Neural cell (in vitro differentiated cells): ENCODE measurements around the gene ATG3. TPM values are rescaled to one million over a fixed set of nuclear protein-coding genes. Genes with fewer than 3 reads are reported as not detected.
A peak's percentile ranks its signal among the peaks of the same experiment; 100 is the strongest.

Experiments
- H2AFZ ChIP-seq: fragments of 200-600, 300-800 bp; sonication (generic), shearing (Covaris generic); 2 replicates; pipeline ENCODE4 v1.6.0; 2014; ENCODE audit warnings: low read depth, mild to moderate bottlenecking, antibody characterized with exemption, low read length, moderate library complexity
- H3F3A ChIP-seq: fragments of 200-600 bp; shearing (Covaris generic); 2 replicates; pipeline ENCODE4 v1.6.1; 2016; ENCODE audit warnings: mild to moderate bottlenecking, moderate library complexity, mixed read lengths, antibody characterized with exemption, low read length; ENCODE audit not compliant: insufficient read depth, poor library complexity, severe bottlenecking
- H3K27ac ChIP-seq: fragments of 200-600, 300-800 bp; sonication (generic), shearing (Covaris generic); 2 replicates; pipeline ENCODE4 v1.5.1; 2014; ENCODE audit warnings: mild to moderate bottlenecking, low read length, moderate library complexity
- H3K27me3 ChIP-seq: fragments of 300-800, 200-600 bp; sonication (generic), shearing (Covaris generic); 2 replicates; pipeline ENCODE4 v1.6.0; 2014; ENCODE audit warnings: mild to moderate bottlenecking, low read depth, low read length, moderate library complexity; ENCODE audit not compliant: insufficient read depth
- H3K36me3 ChIP-seq: fragments of 300-800, 200-600 bp; sonication (generic), shearing (Covaris generic); 2 replicates; pipeline ENCODE4 v1.5.1; 2014; ENCODE audit warnings: mild to moderate bottlenecking, antibody characterized with exemption, low read length, moderate library complexity; ENCODE audit not compliant: insufficient read depth
- H3K4me2 ChIP-seq: fragments of 300-800, 200-600 bp; sonication (generic), shearing (Covaris generic); 2 replicates; pipeline ENCODE4 v1.6.0; 2014; ENCODE audit warnings: mild to moderate bottlenecking, low read length
- H3K4me3 ChIP-seq: fragments of 300-800, 200-600 bp; sonication (generic), shearing (Covaris generic); 2 replicates; pipeline ENCODE4 v1.5.1; 2014; ENCODE audit warnings: mild to moderate bottlenecking, low read length, moderate library complexity
- H3K79me2 ChIP-seq: fragments of 200-600 bp; shearing (Covaris generic); replicated peaks from 2 replicates; pipeline ENCODE4 v1.6.0; 2014; ENCODE audit warnings: mild to moderate bottlenecking, low read length, moderate library complexity; ENCODE audit not compliant: insufficient read depth
- H3K9ac ChIP-seq: fragments of 300-800, 200-600 bp; sonication (generic), shearing (Covaris generic); 2 replicates; pipeline ENCODE4 v1.6.1; 2016; ENCODE audit warnings: mild to moderate bottlenecking, low read length, mixed read lengths
- H3K9me2 ChIP-seq: fragments of 200-600 bp; shearing (Covaris generic); 2 replicates; pipeline ENCODE4 v1.6.1; 2016; ENCODE audit warnings: mild to moderate bottlenecking, low read length, mixed read lengths; ENCODE audit not compliant: insufficient read depth
- H3K9me3 ChIP-seq: fragments of 200-600, 300-800 bp; sonication (generic), shearing (Covaris generic); 2 replicates; pipeline ENCODE4 v1.6.1; 2016; ENCODE audit warnings: mild to moderate bottlenecking, mixed run types, low read length, moderate library complexity, mixed read lengths
- H4K20me1 ChIP-seq: fragments of 200-600 bp; shearing (Covaris generic); 2 replicates; pipeline ENCODE4 v1.6.1; 2016; ENCODE audit warnings: mild to moderate bottlenecking, mixed run types; ENCODE audit not compliant: insufficient read depth
- CTCF ChIP-seq: fragments of 450-650 bp; IDR thresholded peaks from 2 replicates; pipeline ENCODE4 v1.5.1; 2014; ENCODE audit warnings: antibody characterized with exemption, mild to moderate bottlenecking, moderate library complexity; ENCODE audit not compliant: poor library complexity, severe bottlenecking
- MXI1 ChIP-seq: fragments of 450-650 bp; conservative IDR thresholded peaks from 2 replicates; pipeline ENCODE4 v1.6.1; 2014; ENCODE audit warnings: antibody characterized with exemption, mild to moderate bottlenecking; ENCODE audit not compliant: poor library complexity, severe bottlenecking
- POLR2AphosphoS5 ChIP-seq: IDR thresholded peaks from 2 replicates; pipeline ENCODE4 v1.6.1; 2012
- RAD21 ChIP-seq: fragments of 450-650 bp; conservative IDR thresholded peaks from 2 replicates; pipeline ENCODE4 v1.6.1; 2014; ENCODE audit warnings: antibody characterized with exemption, mild to moderate bottlenecking, moderate library complexity
- SMC3 ChIP-seq: fragments of 450-650 bp; conservative IDR thresholded peaks from 2 replicates; pipeline ENCODE4 v1.6.1; 2014; ENCODE audit warnings: antibody characterized with exemption, mild to moderate bottlenecking, moderate library complexity; ENCODE audit not compliant: poor library complexity
- TAF1 ChIP-seq: IDR thresholded peaks from 2 replicates; pipeline ENCODE4 v1.6.1; 2012; ENCODE audit warnings: low read depth
- polyA plus RNA-seq: library from polyadenylated mRNA; depleted of rRNA; stranded (reverse); fragments of >200 nt; gene quantifications from 2 replicates; pipeline ENCODE4 v1.2.3, GENCODE V29; 2014
- TF ChIP-seq, protein P1 (sequence below): IDR thresholded peaks from 2 replicates; pipeline ENCODE4 v1.6.1; 2012; ENCODE audit warnings: borderline replicate concordance

Gene ATG3
- polyA plus RNA-seq, 1 donor from 2014 or later = 49.3 TPM

DNA sequence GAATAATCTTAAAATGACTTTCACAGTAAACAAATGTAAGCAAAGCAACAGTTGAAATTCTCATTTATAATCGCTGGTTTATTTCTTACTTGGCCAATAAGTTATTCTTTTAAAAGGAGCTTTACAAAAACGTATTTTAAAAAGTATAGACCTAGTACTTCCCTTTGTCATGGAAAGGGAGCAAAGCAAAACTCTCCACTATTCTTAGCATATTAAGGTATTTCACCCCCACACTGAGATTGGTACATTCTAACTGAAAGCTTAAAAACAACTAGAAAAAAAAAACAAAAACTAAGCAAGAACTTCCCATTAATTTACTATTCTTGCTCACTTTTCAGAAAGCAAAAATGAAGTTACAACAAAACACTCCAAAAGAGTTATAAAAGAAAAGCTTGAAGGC is 1.5 kb downstream of the ATG3 start:
- Histone ChIP-seq H3K4me3 (peak overlapping the region; percentile 96), H2AFZ (no peak overlapping the region), H3K9ac (peak overlapping the region; percentile 93), H3K9me3 (no peaks in the 10 kb centered on the region), H3K9me2 (no peaks in the 10 kb centered on the region), H3K36me3 (no peaks in the 10 kb centered on the region), H3K79me2 (peaks cover 23% of the 10 kb centered on the region), H3K27ac (no peak overlapping the region), H3K4me2 (peak overlapping the region; percentile 76), H4K20me1 (no peaks in the 10 kb centered on the region), H3F3A (peaks cover 8% of the 10 kb centered on the region), H3K27me3 (no peaks in the 10 kb centered on the region)
- TF ChIP-seq TAF1 (no peak), CTCF (no peak), SMC3 (no peak), RAD21 (no peak), MXI1 (no peak)
- TF ChIP-seq, protein P1, sequence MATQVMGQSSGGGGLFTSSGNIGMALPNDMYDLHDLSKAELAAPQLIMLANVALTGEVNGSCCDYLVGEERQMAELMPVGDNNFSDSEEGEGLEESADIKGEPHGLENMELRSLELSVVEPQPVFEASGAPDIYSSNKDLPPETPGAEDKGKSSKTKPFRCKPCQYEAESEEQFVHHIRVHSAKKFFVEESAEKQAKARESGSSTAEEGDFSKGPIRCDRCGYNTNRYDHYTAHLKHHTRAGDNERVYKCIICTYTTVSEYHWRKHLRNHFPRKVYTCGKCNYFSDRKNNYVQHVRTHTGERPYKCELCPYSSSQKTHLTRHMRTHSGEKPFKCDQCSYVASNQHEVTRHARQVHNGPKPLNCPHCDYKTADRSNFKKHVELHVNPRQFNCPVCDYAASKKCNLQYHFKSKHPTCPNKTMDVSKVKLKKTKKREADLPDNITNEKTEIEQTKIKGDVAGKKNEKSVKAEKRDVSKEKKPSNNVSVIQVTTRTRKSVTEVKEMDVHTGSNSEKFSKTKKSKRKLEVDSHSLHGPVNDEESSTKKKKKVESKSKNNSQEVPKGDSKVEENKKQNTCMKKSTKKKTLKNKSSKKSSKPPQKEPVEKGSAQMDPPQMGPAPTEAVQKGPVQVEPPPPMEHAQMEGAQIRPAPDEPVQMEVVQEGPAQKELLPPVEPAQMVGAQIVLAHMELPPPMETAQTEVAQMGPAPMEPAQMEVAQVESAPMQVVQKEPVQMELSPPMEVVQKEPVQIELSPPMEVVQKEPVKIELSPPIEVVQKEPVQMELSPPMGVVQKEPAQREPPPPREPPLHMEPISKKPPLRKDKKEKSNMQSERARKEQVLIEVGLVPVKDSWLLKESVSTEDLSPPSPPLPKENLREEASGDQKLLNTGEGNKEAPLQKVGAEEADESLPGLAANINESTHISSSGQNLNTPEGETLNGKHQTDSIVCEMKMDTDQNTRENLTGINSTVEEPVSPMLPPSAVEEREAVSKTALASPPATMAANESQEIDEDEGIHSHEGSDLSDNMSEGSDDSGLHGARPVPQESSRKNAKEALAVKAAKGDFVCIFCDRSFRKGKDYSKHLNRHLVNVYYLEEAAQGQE = no peak

DNA sequence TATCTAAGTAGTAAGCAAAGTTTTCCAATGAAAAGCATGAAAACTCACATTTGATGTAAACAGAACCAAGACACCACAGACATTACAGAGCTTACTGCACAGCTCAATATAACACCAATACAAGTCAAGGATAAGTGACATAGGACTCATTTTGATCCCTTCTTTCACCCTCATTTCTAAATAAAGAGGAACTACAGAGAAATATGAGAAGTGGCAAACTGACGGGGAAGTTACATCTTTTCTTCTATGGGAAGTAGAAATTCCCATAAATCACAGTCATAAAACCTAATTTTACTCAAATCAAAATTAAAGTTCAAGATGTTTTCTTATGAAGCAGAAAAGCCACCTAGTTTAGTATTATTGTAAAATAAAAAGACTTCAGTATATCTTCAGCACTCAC is 3.8 kb downstream of the ATG3 start:
- Histone ChIP-seq H3K9me3 (no peaks in the 10 kb centered on the region), H3K9me2 (no peaks in the 10 kb centered on the region), H4K20me1 (no peaks in the 10 kb centered on the region), H3K79me2 (peaks cover 15% of the 10 kb centered on the region), H3K9ac (no peak overlapping the region), H2AFZ (no peak overlapping the region), H3F3A (peaks cover 8% of the 10 kb centered on the region), H3K27ac (no peak overlapping the region), H3K27me3 (no peaks in the 10 kb centered on the region), H3K4me3 (no peak overlapping the region), H3K36me3 (no peaks in the 10 kb centered on the region), H3K4me2 (no peak overlapping the region)
- TF ChIP-seq, protein P1 = no peak
- TF ChIP-seq CTCF (no peak), POLR2AphosphoS5 (no peak), TAF1 (no peak)
